NCI-H128 (cell line): Measurements from ENCODE around the gene PCBP4.
A peak's percentile ranks its signal among the peaks of the same experiment; 100 is the strongest.

ENCODE experiments used
- DNase-seq: peaks from one replicate; lab custom pipeline; 2025; ENCODE audit not compliant: unreplicated experiment; lab: John Stamatoyannopoulos, UW

The PCBP4 gene

DNA sequence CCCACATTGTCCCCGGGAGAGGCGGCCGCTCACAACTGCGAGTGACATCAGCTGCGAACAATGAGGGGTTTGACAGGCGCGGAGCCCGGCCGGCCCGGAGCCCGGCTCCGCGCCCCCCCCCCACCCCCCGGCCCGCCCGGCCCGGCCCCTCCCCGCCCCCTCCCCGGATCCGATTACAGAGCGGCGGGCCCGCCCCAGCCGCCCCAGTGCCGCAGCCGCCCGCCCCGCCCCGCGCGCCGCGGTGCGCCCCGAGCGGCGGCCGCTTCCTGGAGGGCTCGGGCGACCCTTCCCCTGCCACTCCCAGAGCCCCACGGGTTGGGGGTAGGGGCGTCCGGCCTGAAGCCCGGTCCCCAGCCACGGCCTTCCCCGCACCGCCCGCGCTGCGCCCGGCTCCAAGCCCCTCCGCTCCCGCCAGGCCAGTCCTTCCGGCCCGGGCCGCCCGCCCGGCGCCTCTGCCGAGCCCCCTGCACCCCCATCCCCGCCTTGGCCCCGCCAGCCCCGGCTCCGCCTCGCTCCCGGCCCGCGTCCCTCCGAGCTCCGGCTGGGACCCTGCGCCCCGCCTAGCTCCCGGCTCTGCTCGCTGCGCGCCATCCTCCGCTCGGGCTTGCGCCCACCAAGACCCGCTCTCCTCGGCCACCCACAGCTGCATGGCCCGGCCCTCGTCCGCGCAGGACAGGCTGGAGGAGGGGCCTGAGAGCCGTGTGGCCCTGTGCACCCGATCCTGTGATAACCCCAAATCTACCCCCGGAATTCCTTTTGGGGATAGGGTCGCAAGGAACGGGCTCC, at the start of gene PCBP4:
TSS of gene PCBP4 (minus strand) at position 71 of the 786 bp plus-strand sequence. CDS start 6,214 bp downstream, outside the sequence.
- no peak for DNase-seq

DNA sequence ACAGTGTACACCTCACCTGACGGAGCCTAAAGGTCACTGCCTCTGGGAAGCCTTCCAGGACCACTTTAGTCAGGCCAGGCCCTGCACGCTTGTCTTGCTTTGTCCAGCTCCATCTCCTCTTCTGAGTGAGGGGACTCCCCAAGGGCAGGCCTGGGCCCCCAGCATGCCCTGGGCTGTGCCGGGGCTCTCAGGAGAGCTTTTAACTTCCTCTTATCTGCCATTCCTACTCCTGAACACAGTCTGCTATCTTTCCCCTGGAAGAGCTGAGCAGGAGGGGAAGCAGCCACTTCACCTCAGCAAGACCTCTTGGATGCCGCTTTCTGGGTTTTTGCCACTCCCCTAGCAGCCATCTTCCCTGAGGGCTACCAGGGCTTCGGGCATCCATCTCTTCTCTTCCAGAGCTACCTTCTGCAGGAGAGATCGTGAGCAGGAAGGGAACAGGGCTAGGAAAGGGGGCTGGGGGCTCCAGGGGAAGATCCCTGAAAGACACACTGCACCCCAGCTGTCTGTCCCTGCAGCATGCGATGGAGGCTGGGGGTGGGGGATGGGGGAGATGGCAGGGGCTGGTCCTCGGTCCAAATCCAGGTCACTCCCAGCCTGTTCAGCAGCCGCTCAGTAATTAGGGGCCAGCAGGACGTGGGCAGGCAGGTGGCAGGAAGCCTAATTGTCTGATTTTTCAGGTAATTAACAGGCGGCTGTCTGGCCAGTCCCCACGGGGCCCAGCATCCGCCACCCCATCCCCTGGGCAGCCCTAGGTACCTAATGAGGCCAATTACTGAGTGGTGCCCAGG, 48.4 kb upstream of the PCBP4 start:
- no peak for DNase-seq

DNA sequence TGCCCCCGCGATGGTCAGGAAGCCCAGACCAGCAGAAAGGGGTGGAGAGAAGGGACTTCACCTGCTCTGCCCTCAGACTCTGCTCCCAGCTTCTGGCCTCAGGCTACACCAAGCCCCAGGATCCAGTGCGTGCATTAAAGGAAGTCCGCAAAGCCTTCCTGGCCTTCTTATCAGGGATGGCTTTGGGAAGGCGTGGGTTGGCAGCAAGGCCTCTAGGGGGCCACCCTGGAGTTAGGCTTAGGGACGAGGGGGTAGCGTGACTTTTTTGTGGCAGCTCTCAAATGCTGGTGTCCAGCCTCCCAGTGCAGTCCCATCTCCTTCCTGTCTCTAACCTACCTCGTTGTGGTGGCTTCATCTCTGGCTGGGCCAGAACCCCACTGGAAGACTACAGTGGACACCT, 47.4 kb upstream of the PCBP4 start:
- no peak for DNase-seq

DNA sequence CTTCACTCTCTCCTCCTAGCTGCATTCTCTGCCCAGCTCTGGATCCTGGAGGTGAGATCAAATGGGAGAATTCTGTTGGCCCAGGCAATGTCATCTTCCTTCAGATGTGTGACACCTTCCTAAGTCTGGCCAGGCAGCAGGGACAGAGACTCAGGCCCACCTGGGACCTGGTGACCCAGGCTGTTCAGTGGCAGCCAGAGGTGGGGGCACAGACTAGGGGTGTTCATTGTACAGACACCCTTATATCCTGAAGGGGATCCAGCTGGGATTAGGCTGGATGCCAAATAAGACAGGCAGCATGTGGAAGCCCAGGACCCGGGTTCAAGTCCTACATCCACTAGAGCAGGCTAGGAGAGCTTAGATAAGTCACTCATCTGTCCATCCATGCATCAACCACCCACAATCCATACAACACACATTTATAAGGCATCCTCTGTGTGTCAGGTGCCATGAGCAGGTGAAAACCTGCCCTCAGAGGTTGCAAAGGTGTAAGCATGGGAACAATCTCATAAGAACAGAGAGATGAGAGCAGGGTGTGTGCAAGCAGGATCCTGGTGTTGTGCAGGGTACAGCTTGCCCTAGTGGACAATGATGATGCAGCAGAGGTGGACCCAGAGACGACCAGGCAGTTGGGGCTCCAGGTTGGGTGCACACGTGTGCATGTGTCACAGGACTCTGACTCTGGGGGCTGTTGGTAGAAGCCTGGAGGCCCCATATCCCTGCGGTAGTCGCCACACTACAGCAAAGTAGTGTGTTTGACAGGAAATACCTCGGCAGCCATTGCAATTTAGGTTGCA, 46.7 kb upstream of the PCBP4 start:
- DNase-seq, result no peak

DNA sequence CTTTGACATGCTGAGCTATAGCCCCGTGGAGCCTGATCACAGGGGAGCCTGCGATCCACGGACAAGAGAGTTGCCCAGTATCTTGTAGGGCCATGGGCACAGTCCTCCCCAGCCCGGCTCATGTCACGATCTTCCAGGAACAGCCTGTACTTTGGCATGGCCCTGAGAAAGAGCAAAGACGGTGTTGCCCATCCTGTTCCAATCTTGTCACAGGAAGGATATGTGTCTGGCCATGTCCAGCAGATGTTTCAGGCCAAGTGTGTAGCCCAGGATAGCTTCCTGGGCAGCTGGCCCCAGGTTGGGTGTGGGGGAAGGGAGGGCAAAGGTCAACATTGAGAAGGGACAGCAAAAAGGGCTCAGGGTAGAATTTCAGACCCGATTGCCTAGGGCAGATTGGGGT, 45.4 kb upstream of the PCBP4 start:
- no peak for DNase-seq

DNA sequence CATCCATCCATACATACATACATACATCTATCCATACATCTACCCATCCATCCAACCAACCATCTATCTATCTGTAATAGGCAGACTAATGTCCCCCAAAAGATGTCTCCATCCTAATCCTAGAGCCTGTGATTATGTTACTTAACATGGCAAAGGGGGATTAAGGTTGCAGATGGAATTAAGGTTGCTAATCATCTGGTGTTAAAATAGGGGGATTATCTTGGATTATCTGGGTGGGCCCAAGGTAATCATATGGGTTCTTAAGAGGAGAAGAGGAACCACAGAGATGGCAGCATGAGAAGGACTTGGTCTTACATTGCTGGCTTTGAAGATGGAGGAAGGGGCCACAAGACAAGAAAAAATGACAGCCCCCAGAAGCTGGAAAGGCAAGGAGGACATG, 43.2 kb upstream of the PCBP4 start:
- no peak for DNase-seq

DNA sequence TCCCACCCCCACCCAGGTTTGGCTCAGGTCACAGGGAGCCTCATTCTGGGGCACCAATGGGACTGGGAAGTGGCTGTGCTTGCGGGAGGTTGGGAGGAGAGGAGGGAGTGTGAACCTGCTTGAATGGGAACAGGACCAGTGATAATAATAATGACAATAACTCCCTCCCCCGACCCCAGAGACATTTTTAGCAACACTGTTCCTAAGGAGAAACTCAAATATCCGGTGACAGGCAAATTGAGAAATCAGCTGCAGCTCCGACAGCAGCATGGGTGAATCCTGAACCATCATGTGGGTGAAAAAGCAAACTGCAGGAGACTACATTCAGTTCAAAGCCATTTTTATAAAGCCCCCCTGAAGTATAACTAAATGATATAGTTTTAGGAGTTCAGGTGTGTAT, 40.0 kb upstream of the PCBP4 start:
- DNase-seq, result no peak

DNA sequence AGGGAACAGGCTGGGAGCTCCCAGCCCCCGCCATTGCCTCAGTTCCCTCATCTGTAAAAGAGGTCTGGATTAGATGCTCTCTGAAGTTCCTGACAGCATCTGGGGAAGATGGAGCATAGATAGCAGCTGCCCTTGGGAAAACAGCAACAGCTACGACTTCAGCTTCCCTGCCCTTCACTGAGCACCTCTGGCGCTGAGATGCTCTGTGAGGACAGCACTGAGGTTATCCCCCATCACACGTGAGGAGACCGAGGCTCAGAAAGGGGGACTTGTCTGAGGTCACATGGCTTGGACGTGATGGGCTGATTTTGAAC, 39.5 kb upstream of the PCBP4 start:
- DNase-seq, result no peak

DNA sequence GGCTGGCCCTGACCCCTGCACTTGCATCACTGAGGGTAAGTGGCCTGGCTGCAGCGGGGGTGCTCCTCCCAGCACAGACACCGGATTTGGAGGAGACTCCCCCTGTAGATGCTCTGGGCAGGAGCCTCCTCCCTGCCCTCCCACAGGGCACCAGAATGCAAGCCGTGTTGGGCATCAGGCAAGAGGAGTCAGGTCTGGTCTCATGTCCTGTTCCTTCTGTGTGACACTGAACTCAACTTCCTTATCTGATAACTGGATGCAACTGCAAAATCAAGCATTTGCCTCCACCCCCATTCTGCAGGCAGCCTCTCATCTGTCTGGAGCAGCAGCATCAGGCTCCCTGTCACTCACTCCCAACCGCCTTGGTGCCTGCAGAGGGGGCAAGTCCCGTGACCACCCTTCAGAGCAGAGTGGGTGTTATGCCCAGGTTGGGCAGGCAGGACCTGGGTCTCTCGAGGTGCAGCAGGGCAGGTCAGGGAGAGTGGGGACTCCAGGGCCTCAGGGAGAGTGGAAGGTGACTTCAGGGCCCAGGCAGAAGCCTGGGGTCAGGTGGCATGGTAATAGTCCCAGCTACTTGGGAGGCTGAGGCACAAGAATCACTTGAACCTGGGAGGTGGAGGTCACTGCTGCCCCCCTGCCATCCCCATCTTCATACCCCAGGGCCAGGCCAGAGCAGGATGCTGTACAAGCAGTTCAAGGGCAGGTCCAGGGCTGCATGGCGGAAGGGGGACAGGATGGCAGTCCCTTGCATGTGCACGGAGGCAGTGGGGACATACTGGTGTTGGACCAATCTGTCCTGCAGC, 39.0 kb upstream of the PCBP4 start:
- no peak for DNase-seq

DNA sequence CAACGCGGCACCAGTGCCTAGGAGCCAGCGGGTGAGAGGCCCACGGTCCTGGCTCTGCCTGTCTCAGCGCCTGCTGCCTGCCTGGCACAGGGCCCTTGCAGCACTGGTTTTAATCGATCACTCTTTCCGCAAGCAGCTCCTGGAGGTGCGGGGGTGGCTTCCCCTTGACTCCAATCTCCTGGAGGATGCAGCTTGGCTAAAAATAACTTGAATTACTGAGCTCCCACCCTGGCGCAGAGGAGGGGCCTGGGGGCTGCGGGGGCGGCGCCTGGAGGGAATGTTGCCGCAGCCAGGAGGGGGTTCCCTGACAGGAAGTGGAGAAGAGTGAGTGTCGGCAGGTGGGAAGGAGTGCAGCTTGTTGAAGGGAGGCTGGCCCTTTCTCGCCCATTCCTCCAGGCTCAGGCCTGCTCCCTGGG, 38.3 kb upstream of the PCBP4 start:
- no peak for DNase-seq

DNA sequence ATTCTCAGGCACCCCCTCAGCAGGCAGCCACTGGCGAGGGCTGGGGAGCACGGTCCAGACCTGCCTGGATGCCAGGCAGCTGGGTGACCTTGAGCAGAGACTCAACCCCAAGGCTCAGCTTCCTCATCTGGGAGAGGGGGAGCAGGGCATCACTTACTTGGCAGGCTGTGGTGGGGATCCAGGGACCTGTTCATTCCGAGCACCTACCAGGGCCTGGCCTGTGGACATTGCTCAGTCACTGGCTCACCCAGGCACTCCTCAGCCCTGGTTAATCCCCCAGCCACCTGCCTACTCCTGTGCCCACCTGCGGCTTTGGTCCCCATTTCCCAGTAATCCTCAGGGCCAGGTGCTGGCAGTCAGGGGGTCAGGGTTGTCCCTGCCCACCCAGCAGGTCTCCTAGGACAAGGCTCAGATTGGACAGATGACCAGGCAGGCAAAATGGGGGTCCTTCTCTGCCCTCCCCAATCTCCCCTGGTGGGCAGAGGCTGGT, 37.7 kb upstream of the PCBP4 start:
- DNase-seq, result no peak

DNA sequence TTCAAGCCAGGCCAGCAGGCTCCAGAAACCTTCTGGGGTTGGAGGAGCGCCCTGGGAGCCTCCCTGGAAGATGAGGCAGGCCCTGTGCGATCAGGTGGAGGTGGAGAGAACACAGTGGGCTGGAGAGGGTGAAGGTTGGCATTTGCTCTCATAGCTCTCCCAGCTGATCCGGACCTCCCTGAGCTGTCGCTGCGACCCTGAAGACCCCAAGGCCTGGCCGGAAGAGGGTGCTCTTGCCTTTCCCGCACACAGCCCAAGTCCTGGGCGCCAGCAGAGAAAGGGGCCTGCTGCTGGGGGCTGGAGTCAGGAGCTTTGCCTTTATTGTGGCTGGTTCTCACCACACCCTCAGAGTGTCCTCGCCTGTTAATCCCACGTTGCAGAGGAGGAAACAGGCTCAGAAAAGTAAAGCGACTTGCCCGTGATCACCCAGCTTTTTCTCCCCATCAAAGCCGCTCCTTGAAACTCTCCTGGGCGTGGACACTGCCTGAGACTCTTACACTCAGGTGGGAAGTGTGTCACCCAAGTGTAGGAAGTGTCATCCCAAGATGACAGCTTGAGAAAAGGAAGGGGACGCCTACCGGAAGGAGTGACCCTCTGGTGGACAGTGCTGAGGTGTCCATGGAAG, 37.0 kb upstream of the PCBP4 start:
- no peak for DNase-seq

DNA sequence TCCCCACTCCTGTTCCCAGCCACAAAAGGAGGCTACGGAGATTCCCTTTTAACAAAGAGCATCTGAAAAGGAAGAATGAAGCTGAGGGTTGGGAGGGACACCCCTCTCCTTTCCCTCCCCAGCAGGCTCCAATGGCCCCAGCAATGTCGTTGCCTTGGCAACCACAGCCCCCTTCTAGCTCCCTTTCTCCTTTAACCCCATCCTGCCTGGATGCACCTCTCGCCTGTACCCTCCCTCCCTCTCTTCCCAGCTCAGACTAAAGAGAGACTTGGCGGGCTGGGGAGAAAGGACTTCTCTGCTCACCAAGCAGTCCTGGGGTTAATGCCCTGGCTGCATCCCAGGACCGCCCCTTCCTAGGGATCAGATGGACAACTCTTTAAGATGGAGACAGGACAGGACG, 35.5 kb upstream of the PCBP4 start:
- DNase-seq, result no peak

DNA sequence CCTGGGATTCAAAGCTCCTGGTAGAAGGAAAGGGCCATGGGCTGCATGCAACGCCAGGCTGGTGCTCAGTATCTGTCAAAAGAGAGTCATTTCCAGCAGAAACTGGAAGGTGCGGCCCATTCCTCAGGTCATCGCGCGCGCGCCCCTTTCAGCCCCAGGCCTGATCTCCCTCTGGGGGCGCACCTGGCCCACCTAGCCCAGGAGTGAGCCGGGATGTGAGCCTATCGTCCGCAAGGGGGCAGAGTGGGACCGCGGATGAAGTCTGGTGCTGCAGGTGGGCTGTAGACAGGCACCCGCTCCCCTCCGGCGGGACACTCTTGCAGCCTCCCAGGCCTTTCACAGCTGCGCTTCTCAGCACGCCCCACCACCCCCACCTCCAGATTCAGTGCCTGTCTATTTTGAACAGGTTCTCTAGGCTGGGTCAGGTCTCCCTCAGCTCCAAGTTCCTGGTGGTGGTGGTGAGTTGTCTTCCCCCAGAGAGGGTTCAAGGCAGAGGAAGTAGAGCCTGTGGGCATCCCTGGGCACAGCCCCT, 34.3 kb upstream of the PCBP4 start:
- peak; percentile 54 for DNase-seq

DNA sequence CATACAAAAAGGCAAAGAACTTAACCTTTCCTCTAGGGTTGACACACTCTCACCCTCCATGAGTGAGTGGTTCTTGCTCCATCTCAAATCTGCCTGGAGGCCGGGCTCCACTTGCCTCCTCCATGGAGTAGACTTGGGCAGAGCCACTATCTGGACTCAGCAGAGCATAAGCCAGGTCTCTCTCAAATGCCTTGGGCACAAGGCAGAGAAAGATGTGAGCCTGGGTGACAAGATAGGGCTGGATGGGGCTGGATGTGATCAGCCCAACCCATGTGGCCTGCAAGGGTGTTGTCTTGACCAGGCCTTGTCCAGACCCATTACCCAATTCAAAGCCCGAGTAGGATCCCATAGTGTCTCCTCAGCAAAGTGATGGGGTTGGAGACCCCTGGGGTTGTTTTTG, 32.6 kb upstream of the PCBP4 start:
- DNase-seq, result no peak

DNA sequence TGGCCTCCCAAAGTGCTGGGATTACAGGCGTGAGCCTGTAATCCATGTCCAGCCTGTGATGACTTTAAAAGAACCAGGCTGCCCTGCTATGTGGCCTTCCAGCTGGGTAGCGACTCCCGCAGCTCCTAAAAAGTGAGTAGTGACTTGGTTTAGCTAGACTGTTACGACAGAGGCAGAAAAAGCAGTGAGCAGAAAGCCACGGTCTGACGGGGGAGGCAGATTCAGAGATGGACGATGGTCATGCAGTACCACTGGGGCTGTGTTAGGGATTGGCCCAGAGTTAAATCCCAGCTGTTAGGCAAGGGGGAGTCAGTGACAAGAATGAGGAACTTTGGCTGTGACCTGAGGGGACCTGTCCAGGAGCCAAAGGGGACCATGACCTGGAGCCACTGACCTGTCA, 31.5 kb upstream of the PCBP4 start:
- no peak for DNase-seq

DNA sequence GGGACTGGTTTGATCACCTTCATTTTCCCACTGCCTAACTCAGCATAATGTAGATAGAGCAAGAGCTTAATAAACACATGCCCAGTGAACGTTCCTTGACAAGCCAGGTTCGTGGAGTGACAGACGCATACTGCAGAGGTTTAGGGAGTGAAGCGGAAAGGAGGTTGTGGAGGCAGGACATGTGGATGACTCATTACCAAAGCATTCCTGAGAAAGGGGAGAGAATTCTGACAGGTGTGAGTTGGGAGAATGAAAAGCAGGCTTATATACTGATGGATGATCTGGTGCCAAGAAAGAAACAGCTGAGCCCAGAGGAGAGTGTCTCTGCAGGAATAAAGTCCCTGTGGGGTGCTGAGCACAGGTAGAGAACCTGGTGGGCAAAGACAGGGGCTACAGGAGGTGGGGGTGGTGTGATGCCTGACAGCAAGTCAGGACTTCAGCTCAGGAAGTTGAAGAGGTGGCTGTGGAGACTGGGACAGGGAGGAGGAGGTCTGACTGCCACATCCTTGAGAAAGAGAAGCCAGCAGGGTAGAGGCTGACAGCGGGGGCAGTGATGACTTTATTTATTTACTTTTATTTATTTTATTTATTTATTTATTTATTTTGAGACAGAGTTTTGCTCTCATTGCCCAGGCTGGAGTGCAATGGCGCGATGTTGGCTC, 30.8 kb upstream of the PCBP4 start:
- DNase-seq, result no peak

DNA sequence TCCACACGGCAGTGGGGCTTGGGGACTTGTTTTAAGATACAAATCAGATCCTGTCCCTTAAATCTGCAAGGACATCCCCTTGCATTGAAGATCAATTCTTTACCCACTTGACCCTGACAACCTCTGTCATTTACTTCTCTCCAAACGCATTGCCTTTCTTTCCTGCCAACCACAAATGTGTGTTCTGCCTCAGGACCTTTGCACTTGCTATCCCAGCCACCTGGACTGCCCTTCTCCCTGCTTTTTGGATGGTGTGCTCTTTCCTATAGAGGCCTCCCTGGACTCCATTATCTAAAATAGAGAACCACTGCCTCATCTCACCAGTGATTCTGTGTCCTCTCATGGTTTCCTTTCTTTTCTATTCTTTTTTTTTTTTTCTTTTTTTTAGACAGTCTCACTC, 29.9 kb upstream of the PCBP4 start:
- no peak for DNase-seq

DNA sequence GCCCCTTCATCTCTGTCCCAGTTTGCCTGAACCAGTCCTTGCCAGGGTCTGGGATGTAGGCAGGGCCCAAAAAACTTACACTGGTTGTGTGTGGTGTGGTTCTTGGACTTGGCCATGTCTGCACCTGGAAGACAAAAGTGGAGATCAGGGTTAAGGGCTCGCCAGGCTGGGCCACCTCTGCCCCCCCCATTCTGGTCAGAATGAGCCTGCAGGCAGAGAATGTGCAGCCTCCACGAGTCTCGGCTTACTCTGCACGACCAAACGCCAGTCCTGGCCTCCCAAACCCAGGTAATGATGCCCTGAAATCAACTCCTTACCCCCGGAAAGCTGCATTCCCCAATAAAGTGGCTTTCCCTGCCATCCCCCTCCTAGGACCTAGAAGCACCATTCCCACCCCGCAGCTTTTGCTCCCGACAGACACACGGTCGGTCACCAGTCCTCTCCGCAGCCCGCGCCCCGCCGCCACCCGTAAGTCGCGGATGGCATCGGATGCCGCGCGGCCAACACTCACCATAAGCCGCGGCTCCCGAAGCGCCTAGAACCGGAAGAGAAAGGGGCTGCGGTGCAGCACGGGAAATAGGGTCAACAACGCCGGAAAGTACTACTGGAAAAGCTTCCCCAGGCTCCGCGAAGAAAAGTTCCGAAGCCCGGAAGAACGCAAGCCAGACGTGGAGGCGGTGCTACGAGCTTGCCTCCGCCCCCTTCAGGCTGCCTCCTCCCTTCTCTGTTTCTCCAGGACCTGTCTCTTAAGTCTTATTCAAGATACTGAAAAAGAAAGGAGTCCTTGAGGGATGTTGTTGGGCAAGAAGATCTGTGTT, 28.3 kb upstream of the PCBP4 start, which contains the start of gene RPL29:
TSS of gene RPL29 (minus strand) at position 550 of the 818 bp plus-strand sequence. CDS start at position 116, 434 bp downstream.
- DNase-seq, result peak; percentile 72
